Stimulated activated CD4-positive, alpha-beta T cell treated with anti-CD3 and anti-CD28 coated beads, Interleukin-12 subunit alpha, Interleukin-12 subunit beta, amount 100 ng/mL, for 24 hours (primary cell): ENCODE results near the gene LAPTM5.

ENCODE experiments used
- DNase-seq, 2 experiments: peaks; one replicate each; pipeline ENCODE4 v3.0.0-alpha.2; 2020; ENCODE audit warnings: low read depth in 2 of 2

Gene LAPTM5

GRCh38 chr1:30729901-30730300, 27.7 kb downstream of the LAPTM5 start:
- no peak for DNase-seq

DNA sequence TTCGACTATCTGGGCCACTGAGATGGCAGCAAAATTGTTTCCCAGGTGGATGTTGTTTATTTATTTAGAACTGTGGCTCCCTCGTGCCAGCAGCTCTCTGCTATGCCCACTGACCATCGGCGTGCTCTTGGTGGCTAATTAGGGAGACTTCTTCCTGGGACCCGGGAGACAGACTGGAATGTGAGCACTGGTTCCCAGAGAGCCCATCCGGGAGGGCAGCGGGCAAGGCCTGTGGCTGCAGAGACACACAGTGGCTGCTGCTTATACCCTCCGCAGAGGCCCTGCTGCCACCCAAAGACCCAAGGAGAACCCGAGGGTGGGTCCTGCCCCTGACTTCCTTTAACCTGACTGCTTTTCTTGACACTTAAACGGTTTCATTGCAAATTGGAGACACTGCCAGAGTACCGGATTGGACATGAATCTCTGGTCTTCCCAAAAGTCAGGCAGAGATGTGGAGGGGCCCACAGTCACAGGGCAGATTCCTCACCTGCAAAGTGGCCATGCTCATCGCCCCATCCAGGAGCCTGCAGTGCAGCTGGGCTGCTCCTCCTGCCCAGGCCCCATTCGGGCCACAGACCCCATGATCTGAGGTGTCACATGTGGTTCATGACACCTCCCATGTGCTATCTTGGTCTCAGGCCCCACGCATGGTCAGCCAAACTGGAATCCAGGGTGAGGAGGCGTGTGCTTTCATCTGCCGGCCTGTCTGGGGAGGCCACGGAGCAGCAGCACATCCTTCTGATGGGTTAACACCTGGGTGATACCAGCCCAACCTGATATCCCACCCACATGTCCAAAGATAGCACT, 28.5 kb downstream of the LAPTM5 start:
- no peak for DNase-seq

GRCh38 chr1:30728340-30728739, 29.2 kb downstream of the LAPTM5 start:
- no peak for DNase-seq

DNA sequence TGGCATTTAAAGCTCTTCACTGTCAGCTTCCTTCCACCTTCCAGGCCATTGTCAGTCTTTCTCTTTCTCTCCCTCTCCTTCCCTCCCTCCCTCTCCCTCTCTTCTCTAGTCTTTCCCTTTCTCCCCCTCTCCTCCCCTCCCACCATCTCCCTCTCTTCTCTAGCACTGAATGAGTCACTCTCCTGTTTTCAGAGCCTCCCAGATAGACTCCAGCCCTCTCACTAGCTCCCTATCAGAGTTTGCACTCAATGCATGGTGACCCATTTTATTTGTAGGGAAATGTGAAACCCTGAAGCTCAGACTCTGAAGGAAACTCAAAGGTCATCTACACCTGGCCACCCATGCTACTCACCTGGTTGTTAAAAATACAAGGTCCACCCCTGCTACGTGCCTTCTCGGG, 29.8 kb downstream of the LAPTM5 start:
- no peak for DNase-seq

DNA sequence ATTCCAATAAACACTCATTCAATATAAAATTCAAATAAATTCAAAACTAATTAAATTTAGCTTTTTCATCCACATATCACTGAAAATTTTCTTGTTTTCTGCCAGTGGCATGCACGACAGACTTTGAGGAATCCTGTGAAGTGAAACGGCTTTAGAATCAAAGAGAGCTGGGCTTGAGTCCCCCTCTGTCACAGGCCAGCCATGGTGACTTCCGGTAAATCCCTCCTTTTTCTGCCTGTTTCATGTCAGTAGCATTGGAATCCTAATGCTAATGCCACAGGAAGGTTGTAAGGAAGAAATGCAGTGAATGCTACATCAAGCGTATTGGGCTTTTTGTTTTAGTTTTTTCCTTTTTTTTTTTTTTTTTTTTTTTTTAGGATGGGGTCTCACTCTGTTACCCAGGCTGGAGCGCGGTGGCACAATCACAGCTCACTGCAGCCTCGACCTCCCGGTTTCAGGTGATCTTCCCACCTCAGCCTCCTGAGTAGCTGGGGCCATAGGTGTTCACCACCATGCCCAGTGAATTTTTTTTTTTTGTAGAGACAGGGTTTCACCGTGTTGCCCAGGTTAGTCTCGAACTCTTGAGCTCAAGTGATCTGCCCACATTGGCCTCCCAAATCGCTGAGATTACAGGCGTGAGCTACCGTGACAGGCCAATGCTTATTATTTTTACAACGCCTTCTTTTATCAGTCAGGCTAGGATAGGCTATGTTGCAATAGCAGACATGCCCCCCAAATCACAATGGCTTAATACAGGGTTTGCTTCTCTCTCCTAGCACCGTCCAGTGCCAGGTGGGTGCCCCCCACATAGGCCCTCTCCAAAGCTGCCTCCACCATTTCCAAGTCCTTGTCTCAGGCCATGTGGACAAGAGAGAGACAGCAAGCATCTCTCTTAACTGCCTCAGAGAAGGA, 30.5 kb downstream of the LAPTM5 start:
- DNase-seq = no peak

- DNase-seq = no peak
Measured at GRCh38 chr1:30726236-30726635, 31.3 kb downstream of the LAPTM5 start.

GRCh38 chr1:30725450-30726095, 32.0 kb downstream of the LAPTM5 start:
- DNase-seq = no peak

DNA sequence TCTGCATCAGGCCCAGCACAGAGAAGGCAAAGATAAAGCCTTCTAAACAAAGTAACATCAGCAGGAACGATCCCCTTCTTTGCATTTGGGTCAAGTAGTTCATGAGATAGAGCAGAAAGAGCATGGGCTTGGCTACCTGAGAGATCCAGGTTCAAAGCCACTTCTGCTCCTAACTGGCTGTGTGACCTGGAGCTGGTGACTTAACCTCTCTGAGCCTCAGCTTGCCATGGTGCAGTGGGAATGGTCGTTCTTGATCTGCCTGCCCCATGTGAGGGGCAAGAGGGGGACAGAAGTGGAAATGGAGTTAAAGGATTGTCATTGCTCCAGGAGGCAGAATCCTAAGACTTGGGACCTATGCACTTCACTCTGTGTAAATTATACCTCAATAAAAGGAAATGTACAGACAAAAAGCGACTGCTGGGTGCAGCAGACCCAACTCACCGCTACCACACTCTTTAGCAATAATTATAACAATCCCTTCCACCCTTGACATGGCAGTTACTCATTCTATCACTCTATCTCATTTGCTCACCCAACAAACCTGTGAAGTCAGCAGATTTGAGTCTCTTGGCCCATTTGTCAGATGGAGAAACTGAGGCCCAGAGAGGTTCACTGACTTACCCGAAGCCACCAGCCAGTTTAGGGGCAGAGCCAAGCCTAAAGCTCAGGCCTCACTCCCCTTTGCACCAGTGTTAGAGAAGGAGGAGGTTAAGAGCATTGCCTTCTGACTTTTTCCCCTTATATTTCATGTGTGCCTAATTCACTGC, 32.7 kb downstream of the LAPTM5 start:
- DNase-seq = no peak

DNA sequence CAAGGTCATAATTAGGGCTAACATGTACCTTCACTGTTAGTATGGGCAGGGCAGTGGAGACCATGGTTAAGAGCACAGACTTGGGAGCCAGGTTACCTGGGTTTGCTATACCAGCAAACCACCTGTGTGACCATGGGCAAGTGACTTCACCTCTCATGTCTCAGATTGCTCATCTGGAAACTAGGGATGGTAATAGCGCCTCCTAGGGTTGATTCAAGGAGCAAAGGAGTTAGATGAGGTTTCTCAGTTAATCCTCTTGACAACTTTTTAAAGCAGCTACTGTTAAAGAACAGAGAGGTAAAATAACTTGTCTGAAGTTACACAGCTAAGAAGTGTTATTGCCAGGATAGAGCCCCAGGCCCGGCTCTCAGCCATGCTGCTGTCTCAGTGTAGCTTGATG, 33.4 kb downstream of the LAPTM5 start:
- no peak for DNase-seq

DNA sequence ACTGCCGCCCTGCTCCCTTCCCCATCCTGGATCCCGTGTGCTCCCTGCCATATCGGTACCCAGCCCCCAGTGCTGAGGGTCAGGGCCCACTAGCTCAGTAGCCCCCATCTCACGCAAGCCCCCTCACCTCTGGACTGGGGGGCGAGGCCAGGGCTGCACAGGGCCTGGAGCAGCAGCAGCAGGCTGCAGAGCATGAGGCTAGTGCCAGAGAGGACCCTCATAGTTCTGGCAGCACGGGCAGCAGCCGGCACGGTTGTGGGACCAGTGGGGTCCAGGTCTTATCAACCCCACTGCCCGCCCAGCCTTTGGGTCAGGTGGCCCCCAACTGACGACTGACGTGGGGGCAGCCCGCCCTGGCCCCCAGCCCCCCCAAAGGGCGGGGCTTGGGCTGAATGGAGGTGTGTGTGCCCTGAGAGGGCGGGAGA, 34.2 kb downstream of the LAPTM5 start, which contains the start of gene MATN1:
TSS of gene MATN1 (minus strand) at position 255 of the 425 bp plus-strand sequence. CDS start at position 221, 34 bp downstream.
- no peak for DNase-seq

DNA sequence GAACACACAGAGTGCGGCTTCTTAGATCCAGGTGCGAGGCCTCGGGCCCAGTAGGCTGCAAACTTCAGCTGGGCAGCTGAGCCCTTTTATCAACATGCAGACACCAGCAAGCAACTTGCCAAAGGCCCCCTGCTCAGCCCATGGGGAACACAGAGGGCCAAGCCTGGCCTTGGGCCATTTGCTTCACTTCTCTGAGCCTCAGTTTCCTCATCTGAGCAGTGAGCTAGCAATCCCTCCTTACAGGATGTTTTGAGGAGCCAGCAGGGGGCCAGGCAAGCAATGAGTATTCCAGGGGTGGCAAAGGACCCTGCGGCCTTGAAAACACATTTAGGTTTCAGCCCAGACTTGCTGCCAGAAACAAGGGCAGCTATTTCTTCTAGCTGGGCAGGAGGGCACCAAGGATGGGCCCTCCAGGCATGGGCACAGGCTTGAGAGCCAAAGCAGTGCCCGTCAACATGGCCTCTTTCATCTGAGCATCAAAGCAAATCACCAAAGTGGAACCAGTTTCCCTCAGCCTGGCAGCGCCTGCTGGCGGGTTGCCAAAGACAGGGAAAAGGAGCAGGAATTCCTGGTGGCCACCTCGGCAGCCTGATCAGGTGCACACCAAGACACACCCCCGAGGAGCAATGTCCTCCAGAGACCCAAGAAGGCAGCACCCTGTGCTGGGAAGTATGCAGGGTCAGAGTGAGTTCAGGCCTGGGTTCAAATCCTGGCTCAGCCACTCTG, 35.6 kb downstream of the LAPTM5 start:
- no peak for DNase-seq

DNA sequence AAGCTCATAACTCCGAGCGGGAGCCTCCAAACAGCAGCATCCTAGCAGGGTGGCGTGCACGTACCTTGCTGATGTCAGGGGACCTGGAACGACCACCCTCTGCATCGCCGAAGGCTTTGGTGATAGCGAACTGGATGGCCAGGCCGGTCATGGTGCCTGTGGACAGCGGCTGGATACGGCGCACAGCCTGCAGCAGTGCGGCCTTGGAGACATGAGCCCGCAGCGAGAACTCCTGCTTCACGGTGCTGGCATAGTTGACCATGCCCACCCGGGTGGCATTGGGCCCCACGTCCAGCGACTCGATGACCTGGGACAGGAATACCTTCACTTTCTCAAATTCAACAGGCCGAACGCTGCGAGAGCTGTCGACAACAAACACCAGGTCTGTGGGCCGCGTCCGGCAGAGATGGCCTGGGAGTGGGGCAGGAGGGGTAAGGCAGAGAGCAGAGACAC, 36.2 kb downstream of the LAPTM5 start:
- DNase-seq = no peak

- DNase-seq = no peak
Measured at GRCh38 chr1:30720271-30721223, 37.0 kb downstream of the LAPTM5 start.

DNA sequence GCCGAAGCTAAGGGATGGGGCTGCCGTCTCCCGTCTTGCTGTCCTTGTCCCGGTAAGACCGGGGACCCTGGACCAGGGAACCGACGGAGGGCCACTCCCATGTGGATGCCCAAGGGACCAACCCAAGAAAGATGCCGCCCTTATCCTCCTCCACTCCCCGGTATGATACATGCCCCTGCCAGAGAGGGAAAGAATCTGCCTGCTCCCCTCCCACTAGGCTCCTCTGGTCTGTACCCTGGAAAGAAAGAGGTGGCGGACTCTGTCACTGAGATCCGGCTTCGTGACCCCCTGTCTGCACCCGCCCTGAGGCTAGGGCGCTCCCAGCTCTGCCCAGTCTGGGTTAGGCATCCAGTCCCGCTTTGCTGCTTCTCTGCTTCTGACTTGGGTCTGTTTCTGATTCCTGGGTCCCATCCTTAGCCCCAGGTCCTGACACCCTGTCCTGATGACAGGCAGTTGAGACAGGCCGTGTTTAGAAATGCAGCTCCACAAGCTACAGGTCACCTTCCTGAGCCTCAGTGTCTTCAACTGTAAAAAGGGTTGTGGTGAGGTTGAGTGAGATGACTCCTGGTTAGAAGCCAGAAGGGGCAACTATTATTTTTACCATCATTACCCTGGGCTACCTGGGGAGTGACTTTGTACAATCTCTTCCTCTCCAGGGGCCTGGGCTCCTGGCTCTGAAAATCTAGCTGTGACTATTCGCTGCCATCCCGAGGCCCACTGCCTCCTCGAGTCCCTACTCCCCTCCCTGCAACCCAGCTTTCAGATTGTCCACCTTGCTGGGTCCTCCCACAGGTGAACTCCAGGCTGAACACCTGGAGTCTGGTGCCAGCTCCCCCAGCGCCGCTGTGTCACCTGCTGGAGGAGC, 37.9 kb downstream of the LAPTM5 start:
- no peak for DNase-seq

- DNase-seq = peak; percentile 76 to 78
Measured at GRCh38 chr1:30718636-30719405, 38.8 kb downstream of the LAPTM5 start.

DNA sequence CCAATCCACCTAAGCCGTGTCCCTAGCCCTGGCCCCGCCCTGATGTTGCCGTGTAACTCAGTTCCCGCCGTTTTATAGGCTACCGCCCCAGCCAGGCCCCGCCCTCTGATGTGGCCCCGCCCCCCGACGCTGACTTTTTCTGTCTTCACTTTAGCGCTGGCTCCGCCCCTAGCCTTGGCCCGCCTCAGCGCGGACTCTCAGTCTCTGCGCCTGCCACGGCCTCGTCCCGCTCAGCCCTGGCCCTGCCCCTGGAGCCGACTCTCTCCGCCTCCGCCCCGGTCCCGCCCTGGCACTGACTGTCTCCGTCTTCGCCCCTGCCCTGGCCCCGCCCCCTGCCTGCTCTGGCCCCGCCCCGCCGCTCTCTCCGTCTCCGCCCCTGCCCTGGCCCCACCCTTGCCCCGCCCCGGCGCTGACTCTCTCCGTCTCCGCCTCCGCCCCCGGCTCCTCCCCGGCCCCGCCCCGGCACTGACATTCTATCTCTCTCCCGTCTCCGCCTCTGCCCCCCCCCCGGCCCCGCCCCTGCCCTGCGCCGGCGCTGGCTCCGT, 39.4 kb downstream of the LAPTM5 start:
- DNase-seq = peak; percentile 99 to 100

DNA sequence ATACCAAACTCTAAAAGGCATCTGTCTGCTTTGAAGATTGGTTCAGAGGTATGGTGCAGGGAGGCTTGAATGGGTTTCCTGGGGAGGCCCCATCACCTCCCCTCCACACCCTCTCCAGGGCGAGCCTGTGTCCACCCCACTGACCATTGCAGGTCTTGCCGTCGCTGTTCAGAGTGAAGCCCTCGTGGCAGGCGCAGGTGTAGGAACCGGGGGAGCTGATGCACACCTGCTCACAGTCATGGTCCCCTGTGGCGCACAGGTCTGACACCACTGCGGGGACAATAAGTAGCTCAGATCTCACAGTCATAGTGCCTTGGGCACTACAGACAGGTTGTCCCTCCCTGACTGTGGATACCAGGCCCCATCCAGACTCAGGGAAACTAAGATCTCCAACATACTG, 40.9 kb downstream of the LAPTM5 start:
- no peak for DNase-seq
